Nephron progenitor cell (in vitro differentiated cells): ENCODE results near the gene PDXK.

Experiments
- DNase-seq: peaks from one replicate; pipeline ENCODE4 v3.0.0; 2021
- H3K27ac Mint-ChIP-seq: 2 replicates; pipeline ENCODE4 v1.8.0; 2021; ENCODE audit warnings: mild to moderate bottlenecking, moderate library complexity, mixed read lengths
- H3K27me3 Mint-ChIP-seq: 2 replicates; pipeline ENCODE4 v1.8.0; 2021; ENCODE audit warnings: mild to moderate bottlenecking, low read depth, mixed read lengths; ENCODE audit not compliant: poor library complexity
- H3K36me3 Mint-ChIP-seq: 2 replicates; pipeline ENCODE4 v1.8.0; 2021; ENCODE audit warnings: low read depth, mixed read lengths
- H3K4me1 Mint-ChIP-seq: 2 replicates; pipeline ENCODE4 v1.8.0; 2021; ENCODE audit warnings: mixed read lengths
- H3K4me3 Mint-ChIP-seq: 2 replicates; pipeline ENCODE4 v1.8.0; 2021; ENCODE audit warnings: mild to moderate bottlenecking, moderate library complexity, mixed read lengths
- H3K9me3 Mint-ChIP-seq: 2 replicates; pipeline ENCODE4 v1.8.0; 2021; ENCODE audit warnings: mild to moderate bottlenecking, moderate library complexity, mixed read lengths
- TF ChIP-seq, protein P1 (sequence below): fragments of 200-600 bp; sonication (generic); IDR thresholded peaks from 2 replicates; pipeline ENCODE4 v1.5.0; 2021; ENCODE audit warnings: antibody characterized with exemption

The PDXK gene

DNA sequence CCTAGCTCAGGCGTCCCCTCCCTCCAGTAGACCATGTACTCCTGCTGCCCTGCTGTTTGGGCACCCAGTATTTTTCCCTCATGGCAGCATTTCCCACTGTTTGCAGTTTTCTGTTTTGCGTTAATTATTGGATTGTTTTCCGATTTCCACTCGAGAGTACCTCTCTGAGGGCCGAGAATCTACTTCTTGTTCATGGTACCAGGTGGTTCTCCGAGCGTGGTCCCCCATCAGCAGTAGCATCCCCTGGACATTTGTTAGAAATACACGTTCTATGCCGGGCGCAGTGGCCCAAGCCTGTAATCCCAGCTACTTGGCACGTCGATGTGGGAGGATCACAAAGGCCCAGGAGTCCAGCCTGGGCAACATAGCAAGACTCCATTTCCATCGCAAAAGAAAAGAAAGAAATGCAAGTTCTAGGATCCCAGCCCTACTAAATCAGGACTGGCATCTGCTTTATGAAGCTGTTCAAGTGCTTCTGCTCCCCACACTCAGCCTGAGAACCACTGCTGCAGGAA is 71.1 kb downstream of the PDXK start:
- Mint-ChIP-seq H3K9me3 (peaks cover 4% of the 10 kb centered on the region), H3K36me3 (peaks cover 27% of the 10 kb centered on the region), H3K4me3 (peak overlapping the region; percentile 98), H3K4me1 (peaks cover 20% of the 10 kb centered on the region), H3K27ac (peak overlapping the region; percentile 95), H3K27me3 (peaks cover 7% of the 10 kb centered on the region)
- TF ChIP-seq, protein P1, sequence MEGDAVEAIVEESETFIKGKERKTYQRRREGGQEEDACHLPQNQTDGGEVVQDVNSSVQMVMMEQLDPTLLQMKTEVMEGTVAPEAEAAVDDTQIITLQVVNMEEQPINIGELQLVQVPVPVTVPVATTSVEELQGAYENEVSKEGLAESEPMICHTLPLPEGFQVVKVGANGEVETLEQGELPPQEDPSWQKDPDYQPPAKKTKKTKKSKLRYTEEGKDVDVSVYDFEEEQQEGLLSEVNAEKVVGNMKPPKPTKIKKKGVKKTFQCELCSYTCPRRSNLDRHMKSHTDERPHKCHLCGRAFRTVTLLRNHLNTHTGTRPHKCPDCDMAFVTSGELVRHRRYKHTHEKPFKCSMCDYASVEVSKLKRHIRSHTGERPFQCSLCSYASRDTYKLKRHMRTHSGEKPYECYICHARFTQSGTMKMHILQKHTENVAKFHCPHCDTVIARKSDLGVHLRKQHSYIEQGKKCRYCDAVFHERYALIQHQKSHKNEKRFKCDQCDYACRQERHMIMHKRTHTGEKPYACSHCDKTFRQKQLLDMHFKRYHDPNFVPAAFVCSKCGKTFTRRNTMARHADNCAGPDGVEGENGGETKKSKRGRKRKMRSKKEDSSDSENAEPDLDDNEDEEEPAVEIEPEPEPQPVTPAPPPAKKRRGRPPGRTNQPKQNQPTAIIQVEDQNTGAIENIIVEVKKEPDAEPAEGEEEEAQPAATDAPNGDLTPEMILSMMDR = no peak
- no peak for DNase-seq

DNA sequence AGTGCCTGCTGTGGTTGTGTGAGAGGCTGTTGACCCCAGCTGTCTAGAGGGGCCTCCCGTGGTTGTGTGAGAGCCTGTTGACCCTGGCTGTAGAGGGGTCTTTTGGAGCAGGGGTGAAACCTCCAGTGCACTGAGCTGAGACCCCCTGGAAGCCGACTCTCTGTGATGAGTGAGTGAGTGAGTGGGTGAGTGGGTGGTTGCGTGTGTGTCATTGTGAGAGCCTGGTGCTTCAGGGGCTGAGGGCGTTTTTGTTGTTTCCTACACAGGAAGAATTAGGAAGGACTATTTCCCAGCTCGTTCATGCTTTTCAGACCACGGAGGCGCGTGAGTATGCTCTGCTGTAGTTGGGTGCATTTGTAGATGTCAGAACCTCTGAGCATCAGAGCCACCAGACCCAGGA is 73.5 kb downstream of the PDXK start:
- Mint-ChIP-seq H3K4me1 (peaks cover 20% of the 10 kb centered on the region), H3K27ac (no peak overlapping the region), H3K27me3 (peaks cover 3% of the 10 kb centered on the region), H3K9me3 (no peaks in the 10 kb centered on the region), H3K4me3 (no peak overlapping the region), H3K36me3 (peaks cover 46% of the 10 kb centered on the region)
- TF ChIP-seq, protein P1 = no peak
- no peak for DNase-seq

DNA sequence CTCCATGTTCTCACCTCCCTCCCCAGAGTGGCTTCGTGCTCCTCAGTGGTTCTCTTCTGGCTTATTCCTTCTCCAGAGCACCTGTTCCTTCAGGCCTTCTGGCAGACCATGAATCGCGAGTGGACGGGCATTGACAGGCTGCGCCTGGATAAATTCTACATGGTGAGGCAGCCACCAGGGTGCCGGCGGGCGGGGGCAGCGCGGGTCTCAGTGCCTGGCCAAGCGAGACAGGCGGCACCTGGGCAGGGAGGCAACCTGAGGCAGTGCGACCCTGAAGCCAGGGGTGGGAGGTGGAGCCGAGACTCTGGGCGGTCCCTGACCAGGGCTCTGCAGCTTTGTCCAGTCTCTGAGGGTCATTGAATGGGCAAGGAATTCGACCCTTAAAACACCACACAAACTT is 74.3 kb downstream of the PDXK start:
- TF ChIP-seq, protein P1 = no peak
- DNase-seq = no peak
- Mint-ChIP-seq H3K36me3 (peaks cover 50% of the 10 kb centered on the region), H3K27ac (no peak overlapping the region), H3K4me3 (no peak overlapping the region), H3K4me1 (peaks cover 20% of the 10 kb centered on the region), H3K27me3 (no peaks in the 10 kb centered on the region), H3K9me3 (no peaks in the 10 kb centered on the region)

DNA sequence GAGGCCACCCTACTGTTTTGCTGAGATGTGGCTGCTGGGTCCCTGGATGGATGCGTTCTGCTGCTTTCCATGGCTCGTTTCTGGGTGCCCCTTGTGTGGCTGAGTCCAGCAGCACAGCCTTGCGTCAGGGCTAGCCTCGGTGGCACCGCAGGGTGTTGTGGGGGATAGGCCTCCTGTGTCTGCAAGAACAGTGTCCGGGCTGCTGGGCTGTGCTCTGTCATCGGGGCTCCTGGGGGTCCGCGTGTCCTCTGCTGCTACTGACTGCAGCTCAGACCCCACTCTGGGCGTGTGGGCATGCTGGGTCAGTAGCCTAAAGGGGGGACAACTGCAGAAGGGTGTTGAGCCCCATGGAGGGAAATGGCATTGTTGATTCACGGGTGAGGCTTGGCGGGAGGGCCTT is 75.4 kb downstream of the PDXK start:
- DNase-seq = no peak
- Mint-ChIP-seq H3K27me3 (no peaks in the 10 kb centered on the region), H3K9me3 (no peaks in the 10 kb centered on the region), H3K27ac (no peak overlapping the region), H3K4me1 (peaks cover 20% of the 10 kb centered on the region), H3K4me3 (no peak overlapping the region), H3K36me3 (peaks cover 52% of the 10 kb centered on the region)
- TF ChIP-seq, protein P1 = no peak

DNA sequence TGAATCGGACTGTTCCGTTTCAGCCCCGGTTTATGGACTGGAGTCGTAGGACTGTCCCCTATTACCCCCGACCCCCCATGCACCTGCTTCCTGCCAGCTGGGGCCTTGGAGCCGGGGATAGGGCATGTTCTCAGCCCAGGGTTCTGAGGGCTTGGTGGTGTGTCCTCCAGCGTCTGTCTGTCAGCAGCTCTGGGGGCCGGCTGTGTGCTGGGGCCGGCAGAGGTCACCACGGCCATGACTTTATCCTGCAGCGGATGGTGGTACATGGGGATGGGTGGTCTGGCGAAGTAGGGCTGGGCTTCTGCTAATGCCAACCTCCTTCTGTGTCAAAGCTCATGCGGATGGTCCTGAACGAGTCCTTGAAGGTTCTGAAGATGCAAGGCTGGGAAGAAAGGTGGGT is 75.9 kb downstream of the PDXK start:
- no peak for DNase-seq
- Mint-ChIP-seq H3K27me3 (no peaks in the 10 kb centered on the region), H3K9me3 (no peaks in the 10 kb centered on the region), H3K36me3 (peaks cover 52% of the 10 kb centered on the region), H3K27ac (no peak overlapping the region), H3K4me1 (peaks cover 20% of the 10 kb centered on the region), H3K4me3 (no peak overlapping the region)
- TF ChIP-seq, protein P1 = no peak

DNA sequence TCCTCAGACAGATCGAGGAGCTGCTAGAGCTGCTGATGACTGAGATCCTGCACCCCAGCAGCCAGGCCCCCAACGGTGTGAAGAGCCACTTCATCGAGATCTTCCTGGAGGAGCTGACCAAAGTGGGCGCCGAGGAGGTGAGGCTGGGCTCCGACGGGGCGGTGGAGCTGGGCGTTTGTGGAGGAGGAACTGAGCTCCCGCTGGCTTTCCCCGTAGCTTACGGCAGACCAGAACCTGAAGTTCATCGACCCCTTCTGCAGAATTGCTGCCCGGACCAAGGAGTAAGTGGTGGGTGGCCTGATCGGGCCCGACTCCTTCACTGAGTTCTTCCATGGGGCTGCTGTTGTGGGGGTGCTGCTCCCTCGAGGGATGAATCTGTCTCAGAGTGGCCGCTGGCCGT is 78.5 kb downstream of the PDXK start:
- TF ChIP-seq, protein P1 = no peak
- Mint-ChIP-seq H3K27ac (no peak overlapping the region), H3K4me1 (no peaks in the 10 kb centered on the region), H3K9me3 (no peaks in the 10 kb centered on the region), H3K27me3 (no peaks in the 10 kb centered on the region), H3K4me3 (no peak overlapping the region), H3K36me3 (peaks cover 58% of the 10 kb centered on the region)
- DNase-seq = no peak
